GM19438 (cell line): Measurements from ENCODE around the gene TKT.
A peak's percentile ranks its signal among the peaks of the same experiment; 100 is the strongest.

Source experiments
- ATAC-seq: cut with Tn5 transposase; IDR thresholded peaks from one replicate; pipeline ENCODE4 v1.9.1; 2021; ENCODE audit warnings: low read depth; ENCODE audit not compliant: unreplicated experiment

The TKT gene

DNA sequence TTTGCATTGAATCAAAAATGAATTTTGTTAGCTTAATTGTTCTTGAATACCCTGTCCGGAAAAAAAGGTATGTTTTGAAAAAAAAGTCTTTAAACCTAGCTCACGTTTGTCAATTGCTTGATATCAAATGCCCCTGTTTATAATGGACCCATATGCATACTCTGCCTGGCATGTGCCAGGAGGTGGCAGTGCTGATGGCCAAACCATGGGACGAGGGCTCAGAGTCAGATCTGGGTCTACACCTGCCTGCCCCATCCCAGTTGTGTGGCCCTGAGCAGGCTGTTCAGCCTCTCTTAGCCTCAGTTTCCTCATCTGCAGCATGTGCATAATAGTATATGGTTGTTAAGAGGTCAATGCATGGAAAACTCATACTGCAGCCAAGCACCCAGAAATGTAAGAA is 56.0 kb downstream of the TKT start:
- no peak for ATAC-seq

DNA sequence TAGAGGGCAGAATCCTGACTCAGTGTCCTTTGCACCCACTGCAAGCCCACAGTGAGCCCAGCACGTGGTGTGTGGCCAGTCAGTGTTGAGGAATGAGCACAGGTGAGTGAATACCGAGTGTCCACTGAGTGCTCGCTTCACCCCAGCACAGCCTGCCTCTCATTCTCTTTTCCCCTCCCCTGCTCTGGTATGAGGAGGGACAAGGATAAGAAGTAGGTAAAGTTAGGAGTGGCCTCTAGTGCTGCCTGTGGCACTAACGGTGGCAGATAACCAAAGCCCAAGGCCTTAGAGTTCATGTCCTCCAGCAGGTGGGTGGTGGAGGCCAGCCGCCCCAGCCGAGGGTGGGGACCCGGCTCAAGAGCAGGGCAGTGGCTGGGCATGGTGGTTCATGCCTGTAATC is 56.8 kb downstream of the TKT start:
- ATAC-seq = no peak

DNA sequence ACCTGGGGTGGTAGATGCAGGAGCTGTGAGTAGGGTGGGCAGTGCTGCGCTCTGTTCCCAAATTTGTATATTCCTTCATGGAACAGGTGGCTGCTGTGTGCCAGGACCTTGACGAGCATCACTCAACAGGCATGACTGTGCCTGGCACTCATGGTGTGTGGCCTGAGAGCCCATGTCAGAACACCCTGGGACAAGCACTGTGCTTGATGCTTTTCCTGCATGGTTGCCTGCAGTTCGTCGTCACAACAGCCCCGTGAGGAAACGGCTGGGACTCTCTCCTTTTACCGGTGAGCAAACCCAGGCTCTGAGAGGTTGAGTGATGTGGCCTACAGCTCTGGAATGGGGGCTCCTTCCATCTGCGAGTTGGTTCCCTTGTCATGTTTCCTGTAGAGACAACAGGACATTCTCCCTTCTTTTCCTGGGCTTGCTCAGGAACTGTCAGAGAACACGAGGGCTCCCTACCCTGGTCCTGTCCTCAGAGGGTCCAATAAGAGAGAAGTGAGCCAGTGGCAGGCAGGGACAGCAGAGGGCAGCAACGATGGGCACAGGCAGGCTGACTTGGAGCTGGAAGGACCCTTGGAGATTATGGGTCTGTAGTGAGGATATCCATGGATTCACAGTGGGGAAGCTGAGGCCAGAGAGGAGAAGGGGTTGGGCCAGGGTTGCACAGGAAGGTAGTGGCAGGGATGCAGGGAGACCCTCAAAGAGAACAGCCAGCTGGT is 57.4 kb downstream of the TKT start:
- ATAC-seq = no peak

GRCh38 chr3:53196575-53197407 is 59.0 kb downstream of the TKT start:
- no peak for ATAC-seq

GRCh38 chr3:53195602-53196574 is 59.9 kb downstream of the TKT start:
- ATAC-seq = no peak

GRCh38 chr3:53195066-53195450 is 60.8 kb downstream of the TKT start:
- ATAC-seq = no peak

DNA sequence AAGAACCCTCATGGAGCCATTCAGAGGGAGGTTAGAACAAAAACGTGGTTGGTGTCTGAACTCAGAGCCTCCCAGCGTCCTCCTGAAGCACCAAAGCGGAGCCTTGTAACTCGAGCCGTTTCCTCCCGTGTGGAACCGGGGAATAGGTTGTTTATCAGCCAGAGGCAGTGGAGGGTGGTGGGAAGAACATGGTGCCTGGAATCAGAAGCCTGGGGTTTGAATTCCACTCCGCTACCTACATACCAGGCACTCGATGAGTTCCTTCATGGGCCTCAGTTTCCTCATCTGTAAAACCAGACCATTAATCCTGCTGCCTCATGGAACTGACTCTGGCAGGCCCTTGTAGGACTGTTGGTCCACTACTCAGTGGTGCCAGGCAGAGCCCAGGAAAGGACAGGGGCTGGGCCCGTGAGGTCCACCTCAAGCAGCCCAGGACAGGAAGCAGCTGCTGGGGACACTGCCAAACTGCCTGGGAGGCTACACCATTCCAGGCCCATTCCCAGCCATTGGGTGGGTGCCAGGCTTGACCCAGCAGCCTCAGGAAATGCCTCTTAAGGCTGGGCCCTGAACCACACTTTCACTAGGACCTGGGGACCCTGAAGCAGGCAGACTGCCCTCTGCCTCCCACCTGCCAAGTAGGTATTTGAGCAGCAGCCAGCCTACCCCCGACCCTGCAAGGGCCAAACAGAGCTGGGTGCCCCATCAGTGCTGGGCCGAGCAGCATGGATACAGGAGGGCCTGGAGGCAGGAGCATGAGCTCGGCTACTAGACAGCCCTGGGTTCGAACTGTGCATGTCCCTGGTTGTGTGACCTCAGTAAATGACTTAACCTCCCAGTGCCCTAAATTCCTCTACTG is 61.4 kb downstream of the TKT start:
- ATAC-seq = no peak

DNA sequence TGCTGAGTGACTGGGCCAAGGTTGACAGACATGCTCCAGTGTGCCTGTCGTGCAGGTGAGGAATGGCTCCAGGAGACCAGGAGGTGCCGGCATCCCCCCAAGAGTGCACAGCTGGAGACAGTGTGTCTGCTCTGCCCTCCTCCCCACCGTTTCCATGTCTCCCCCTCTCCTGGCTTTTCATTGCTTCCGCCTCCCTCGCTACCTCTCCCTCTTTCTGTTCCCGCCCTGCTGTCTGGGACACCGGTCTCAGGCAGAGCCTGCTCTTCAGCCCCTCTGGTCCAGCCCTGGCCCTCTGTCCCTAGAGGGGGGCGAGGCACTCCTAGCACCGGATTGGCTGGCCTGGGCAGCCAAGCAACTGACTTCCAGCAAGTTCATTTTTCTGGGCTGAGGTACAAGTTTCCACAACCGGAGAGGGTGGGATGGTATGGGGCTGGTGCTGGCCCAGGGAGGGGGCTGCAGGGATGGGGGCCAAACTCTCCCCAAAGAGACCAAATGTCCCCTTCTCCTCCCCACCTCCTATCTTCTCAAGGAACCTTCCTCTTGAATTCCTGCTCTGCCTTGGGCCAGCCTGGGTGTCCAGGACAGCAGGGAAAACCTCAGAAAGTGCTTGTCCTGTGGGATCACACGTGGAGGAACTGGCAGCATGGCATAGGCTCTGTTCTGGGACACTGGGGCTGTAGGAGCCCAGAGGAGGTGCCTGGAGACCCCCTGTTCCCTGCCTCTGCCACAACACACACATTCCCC is 62.2 kb downstream of the TKT start:
- ATAC-seq = no peak

DNA sequence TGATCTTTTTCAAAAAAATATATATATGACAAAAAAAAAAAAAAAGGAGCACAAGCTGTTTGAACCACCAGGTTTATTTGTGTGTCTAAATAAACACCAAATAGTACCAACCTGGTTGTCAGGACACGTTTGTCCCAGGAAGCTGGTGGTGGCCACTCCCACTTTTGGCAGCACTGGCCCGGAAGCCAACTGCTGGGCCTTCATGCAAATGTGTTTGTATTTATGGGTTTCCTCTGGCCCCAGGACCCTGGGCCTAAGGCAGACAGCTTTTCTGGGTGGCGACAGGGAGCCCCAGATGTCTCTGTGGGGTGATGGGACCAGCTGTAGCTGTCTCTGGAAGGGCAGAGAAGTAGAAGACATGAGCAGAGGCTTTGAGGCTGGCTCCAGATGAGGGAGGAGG is 63.2 kb downstream of the TKT start:
- ATAC-seq = peak; percentile 45

DNA sequence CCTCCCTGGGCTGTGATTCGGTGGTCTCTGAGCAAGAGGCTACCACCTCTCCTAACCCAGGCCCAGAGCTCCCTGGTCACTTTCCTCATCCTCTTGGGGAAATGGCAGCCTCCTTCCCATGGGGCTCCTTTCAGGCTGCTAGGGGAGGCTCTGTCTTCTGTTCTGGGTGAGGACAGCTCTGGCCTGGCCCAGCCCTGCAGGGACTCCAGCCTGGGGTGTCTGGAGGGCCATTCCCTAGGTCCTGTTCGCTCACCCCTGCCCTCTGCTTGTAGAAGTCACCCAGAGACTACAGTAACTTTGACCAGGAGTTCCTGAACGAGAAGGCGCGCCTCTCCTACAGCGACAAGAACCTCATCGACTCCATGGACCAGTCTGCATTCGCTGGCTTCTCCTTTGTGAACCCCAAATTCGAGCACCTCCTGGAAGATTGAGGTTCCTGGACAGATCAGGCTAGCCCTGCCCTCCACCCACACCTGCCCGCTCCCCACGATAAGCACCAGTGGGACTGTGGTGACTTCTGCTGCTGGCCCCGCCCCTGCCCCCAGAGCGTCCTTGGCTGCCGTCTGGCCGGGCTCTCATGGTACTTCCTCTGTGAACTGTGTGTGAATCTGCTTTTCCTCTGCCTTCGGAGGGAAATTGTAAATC is 63.9 kb downstream of the TKT start:
- no peak for ATAC-seq

DNA sequence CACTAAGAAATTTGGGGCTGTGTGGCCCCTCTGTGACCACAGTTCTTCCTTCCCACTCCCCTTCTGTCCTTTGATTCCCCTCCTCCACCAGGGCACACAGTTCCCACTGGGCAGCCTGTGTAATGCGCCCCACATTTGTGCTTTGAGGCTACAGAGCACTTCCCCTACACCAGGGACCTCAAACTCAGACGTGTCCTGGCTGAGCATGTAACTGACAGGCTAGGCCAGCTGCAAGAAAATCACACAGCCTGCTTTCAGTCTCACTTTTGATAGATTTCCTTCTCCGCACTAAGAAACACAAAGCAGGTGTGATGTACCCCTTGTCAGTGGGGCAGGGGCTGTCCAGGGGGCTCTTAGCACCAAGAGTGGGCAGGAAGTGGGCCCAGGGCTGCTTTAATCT is 65.2 kb downstream of the TKT start:
- peak; percentile 56 for ATAC-seq

GRCh38 chr3:53189276-53189675 is 66.5 kb downstream of the TKT start:
- no peak for ATAC-seq

- no peak for ATAC-seq
Observed at GRCh38 chr3:53188720-53189119, 67.1 kb downstream of the TKT start.

DNA sequence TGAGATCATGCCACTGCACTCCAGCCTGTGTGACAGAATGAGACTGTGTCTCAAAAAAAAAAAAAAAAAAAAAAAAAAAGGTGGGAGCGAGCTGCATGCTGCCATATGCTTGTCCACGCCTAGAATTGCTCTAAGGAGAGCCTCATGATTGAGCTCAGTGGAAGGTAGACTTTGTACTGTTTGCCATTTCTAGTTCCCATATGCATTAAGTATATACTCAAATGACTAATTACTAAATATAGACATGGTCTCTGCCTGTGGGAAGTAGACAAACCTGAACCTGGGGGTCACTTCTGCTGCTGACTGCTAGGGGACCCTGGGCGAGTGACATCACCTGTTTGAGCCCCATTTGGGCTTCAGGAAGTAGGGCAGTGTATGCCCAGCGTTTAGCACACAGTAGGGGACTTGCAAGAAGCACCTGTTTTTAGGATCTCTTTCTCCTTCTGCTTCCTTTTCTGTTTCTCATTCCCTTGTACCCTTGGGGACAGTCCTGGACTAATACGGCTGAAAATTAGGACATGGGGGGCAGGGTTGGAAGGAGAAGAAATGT is 67.6 kb downstream of the TKT start:
- no peak for ATAC-seq

GRCh38 chr3:53187430-53187829 is 68.4 kb downstream of the TKT start:
- ATAC-seq = no peak

- no peak for ATAC-seq
Observed at GRCh38 chr3:53186726-53187125, 69.1 kb downstream of the TKT start.

- ATAC-seq = no peak
Observed at GRCh38 chr3:53185761-53186465, 69.9 kb downstream of the TKT start.

- no peak for ATAC-seq
Observed at GRCh38 chr3:53184701-53185100, 71.1 kb downstream of the TKT start.
